Measurements from ENCODE around the gene KLHL13. TPM values are rescaled to one million over a fixed set of nuclear protein-coding genes. Genes with fewer than 3 reads are reported as not detected.

KLHL13 gene
- total RNA-seq, 1 donor from 2014 or later: 5.6 TPM

DNA sequence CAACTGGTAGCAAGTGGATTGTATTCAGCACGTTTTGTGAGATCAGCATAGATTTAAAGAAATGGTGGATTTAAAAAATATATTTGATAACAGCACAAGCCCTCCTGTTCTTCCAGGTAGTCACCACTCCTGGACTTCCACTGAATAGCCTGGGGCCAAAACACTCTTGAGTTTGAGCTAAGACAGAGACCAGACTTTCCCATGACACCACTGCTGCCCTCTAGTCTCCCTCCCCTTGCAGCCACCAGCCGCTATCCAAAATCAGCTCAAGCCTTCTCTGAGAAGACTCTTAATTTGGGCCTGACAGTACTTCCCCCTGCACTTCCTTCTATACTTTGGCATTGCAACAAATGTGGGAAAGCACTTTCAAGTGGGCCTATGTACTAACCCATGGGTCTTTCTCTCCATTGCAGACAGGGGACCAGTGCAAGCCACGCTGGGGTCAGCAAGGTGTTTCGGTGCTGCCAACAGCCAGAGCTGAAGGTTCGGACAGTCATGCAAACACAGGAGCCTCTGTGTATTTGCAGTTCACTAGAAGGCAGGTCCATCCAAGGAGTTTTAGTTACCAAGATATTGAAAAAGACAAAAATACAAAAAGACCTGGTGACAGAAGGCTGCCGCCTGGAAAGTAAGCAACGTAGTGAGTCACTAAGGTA is 40.5 kb upstream of the KLHL13 start:
- Mint-ChIP-seq H3K36me3 (ENCODE audit: low read depth, unreplicated experiment) (no peaks in the 10 kb centered on the region), H3K4me1 (ENCODE audit: low read depth, unreplicated experiment) (no peaks in the 10 kb centered on the region), H3K4me3 (ENCODE audit: unreplicated experiment) (no peak overlapping the region), H3K27me3 (ENCODE audit: low read depth, unreplicated experiment) (no peaks in the 10 kb centered on the region), H3K27ac (ENCODE audit: unreplicated experiment) (no peak overlapping the region), H3K9me3 (ENCODE audit: unreplicated experiment) (no peaks in the 10 kb centered on the region)
- H3K79me2 ChIP-seq (ENCODE audit: insufficient read depth, low read length): no peaks in the 10 kb centered on the region
- no peak overlapping the region for H2AFZ ChIP-seq (ENCODE audit: low read depth, low read length)
- no peak overlapping the region for H3K27ac ChIP-seq (ENCODE audit: low read depth, low read length)
- no peak overlapping the region for H3K4me3 ChIP-seq (ENCODE audit: insufficient read depth, low read depth, low read length)
- H3K4me1 ChIP-seq (ENCODE audit: insufficient read depth, low read length): no peaks in the 10 kb centered on the region
- no peaks in the 10 kb centered on the region for H4K20me1 ChIP-seq (ENCODE audit: insufficient read depth, low read length)
- H3K9me3 ChIP-seq (ENCODE audit: insufficient read depth, low read depth, low read length): no peaks in the 10 kb centered on the region
- no peaks in the 10 kb centered on the region for H3K27me3 ChIP-seq (ENCODE audit: insufficient read depth, low read length)
- no peak overlapping the region for H3K9ac ChIP-seq (ENCODE audit: low read length)
- FAIRE-seq (no peak), DNase-seq (ENCODE audit: low read depth) (no peak)
- TF ChIP-seq, protein P1, sequence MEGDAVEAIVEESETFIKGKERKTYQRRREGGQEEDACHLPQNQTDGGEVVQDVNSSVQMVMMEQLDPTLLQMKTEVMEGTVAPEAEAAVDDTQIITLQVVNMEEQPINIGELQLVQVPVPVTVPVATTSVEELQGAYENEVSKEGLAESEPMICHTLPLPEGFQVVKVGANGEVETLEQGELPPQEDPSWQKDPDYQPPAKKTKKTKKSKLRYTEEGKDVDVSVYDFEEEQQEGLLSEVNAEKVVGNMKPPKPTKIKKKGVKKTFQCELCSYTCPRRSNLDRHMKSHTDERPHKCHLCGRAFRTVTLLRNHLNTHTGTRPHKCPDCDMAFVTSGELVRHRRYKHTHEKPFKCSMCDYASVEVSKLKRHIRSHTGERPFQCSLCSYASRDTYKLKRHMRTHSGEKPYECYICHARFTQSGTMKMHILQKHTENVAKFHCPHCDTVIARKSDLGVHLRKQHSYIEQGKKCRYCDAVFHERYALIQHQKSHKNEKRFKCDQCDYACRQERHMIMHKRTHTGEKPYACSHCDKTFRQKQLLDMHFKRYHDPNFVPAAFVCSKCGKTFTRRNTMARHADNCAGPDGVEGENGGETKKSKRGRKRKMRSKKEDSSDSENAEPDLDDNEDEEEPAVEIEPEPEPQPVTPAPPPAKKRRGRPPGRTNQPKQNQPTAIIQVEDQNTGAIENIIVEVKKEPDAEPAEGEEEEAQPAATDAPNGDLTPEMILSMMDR (IDR thresholded peaks at IDR 0.05; ENCODE audit: insufficient read depth, low read depth, low read length): no peak
- no peak for TF ChIP-seq EZH2 (IDR thresholded peaks at IDR 0.05; ENCODE audit: insufficient read depth, low read length)
- no peak overlapping the region for H3K4me2 ChIP-seq (ENCODE audit: low read length)
- no peaks in the 10 kb centered on the region for H3K36me3 ChIP-seq (ENCODE audit: insufficient read depth, low read length)

DNA sequence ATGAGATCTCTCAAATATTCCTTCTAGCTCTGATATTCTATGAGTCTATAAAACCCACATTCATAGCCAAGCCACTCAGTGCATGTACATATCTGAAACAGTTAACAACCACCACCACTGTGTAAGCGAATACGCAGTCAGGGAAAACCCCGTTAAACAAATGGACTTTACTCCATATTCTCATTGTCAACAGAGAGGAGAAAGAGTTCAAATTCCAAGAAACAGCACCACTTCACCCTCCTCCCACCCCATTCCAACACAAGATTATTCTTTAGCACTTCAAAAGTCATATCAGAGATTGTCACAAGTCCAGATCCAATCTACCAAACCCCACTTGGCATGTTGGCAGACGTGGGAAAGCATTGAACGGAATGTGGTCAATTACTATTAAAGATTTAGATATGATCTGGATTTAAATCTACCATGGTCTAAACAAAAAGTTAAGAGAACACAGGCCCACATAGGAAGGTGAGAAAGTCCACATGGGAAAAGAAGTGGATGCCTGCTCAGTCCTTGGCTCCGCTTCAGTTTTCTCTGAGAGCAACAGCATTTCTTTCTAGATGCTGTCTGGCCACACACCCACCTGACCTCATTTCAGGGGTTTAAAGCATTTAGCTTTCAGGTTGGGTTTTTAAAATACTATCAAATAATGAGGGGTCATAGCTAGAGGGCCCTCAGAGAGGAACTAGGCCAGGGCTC is 39.8 kb upstream of the KLHL13 start:
- no peak overlapping the region for H3K4me3 ChIP-seq (ENCODE audit: insufficient read depth, low read depth, low read length)
- Mint-ChIP-seq H3K27ac (ENCODE audit: unreplicated experiment) (no peak overlapping the region), H3K4me3 (ENCODE audit: unreplicated experiment) (no peak overlapping the region), H3K4me1 (ENCODE audit: low read depth, unreplicated experiment) (no peaks in the 10 kb centered on the region), H3K27me3 (ENCODE audit: low read depth, unreplicated experiment) (no peaks in the 10 kb centered on the region), H3K9me3 (ENCODE audit: unreplicated experiment) (no peaks in the 10 kb centered on the region), H3K36me3 (ENCODE audit: low read depth, unreplicated experiment) (no peaks in the 10 kb centered on the region)
- no peaks in the 10 kb centered on the region for H3K36me3 ChIP-seq (ENCODE audit: insufficient read depth, low read length)
- H3K9ac ChIP-seq (ENCODE audit: low read length): no peak overlapping the region
- H3K27ac ChIP-seq (ENCODE audit: low read depth, low read length): no peak overlapping the region
- no peak for DNase-seq (ENCODE audit: low read depth)
- H3K4me1 ChIP-seq (ENCODE audit: insufficient read depth, low read length): no peaks in the 10 kb centered on the region
- no peaks in the 10 kb centered on the region for H3K27me3 ChIP-seq (ENCODE audit: insufficient read depth, low read length)
- no peak for FAIRE-seq
- no peaks in the 10 kb centered on the region for H4K20me1 ChIP-seq (ENCODE audit: insufficient read depth, low read length)
- no peak overlapping the region for H2AFZ ChIP-seq (ENCODE audit: low read depth, low read length)
- TF ChIP-seq, protein P1 (IDR thresholded peaks at IDR 0.05; ENCODE audit: insufficient read depth, low read depth, low read length): no peak
- TF ChIP-seq EZH2 (IDR thresholded peaks at IDR 0.05; ENCODE audit: insufficient read depth, low read length): no peak
- no peaks in the 10 kb centered on the region for H3K79me2 ChIP-seq (ENCODE audit: insufficient read depth, low read length)
- no peak overlapping the region for H3K4me2 ChIP-seq (ENCODE audit: low read length)
- no peaks in the 10 kb centered on the region for H3K9me3 ChIP-seq (ENCODE audit: insufficient read depth, low read depth, low read length)

DNA sequence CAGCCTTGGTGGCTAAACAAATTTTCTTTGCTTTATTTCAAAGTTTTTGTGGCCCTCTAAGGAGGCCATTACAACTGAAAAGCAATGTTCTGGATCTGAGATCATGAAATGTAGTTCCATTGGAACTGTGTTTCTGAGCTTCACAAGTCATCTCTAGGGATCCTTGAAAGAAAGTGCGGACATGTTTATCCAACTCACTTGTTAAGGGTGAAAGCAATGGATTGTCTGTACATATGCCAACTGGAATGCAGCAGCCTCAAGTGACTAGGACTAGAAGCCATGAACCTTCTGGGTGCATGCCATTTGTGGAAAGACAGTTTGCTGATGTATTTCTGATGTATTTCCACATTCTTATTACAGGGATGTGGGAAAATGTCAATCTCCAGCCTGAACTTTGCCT is 36.7 kb upstream of the KLHL13 start:
- no peaks in the 10 kb centered on the region for H3K36me3 Mint-ChIP-seq (ENCODE audit: low read depth, unreplicated experiment)

More for the DNA sequence above, 36.7 kb upstream of the KLHL13 start:
- FAIRE-seq (no peak), DNase-seq (ENCODE audit: low read depth) (no peak)
- H3K4me1 ChIP-seq (ENCODE audit: insufficient read depth, low read length): no peaks in the 10 kb centered on the region
- Mint-ChIP-seq H3K9me3 (ENCODE audit: unreplicated experiment) (no peaks in the 10 kb centered on the region), H3K27me3 (ENCODE audit: low read depth, unreplicated experiment) (no peaks in the 10 kb centered on the region), H3K4me1 (ENCODE audit: low read depth, unreplicated experiment) (no peaks in the 10 kb centered on the region), H3K27ac (ENCODE audit: unreplicated experiment) (no peak overlapping the region), H3K4me3 (ENCODE audit: unreplicated experiment) (no peak overlapping the region)
- TF ChIP-seq, protein P1 (IDR thresholded peaks at IDR 0.05; ENCODE audit: insufficient read depth, low read depth, low read length): no peak
- TF ChIP-seq EZH2 (IDR thresholded peaks at IDR 0.05; ENCODE audit: insufficient read depth, low read length): no peak
- H3K27me3 ChIP-seq (ENCODE audit: insufficient read depth, low read length): no peaks in the 10 kb centered on the region
- H3K9me3 ChIP-seq (ENCODE audit: insufficient read depth, low read depth, low read length): no peaks in the 10 kb centered on the region
- H3K79me2 ChIP-seq (ENCODE audit: insufficient read depth, low read length): no peaks in the 10 kb centered on the region
- H4K20me1 ChIP-seq (ENCODE audit: insufficient read depth, low read length): no peaks in the 10 kb centered on the region
- no peak overlapping the region for H3K4me2 ChIP-seq (ENCODE audit: low read length)
- no peaks in the 10 kb centered on the region for H3K36me3 ChIP-seq (ENCODE audit: insufficient read depth, low read length)
- H3K4me3 ChIP-seq (ENCODE audit: insufficient read depth, low read depth, low read length): no peak overlapping the region
- no peak overlapping the region for H2AFZ ChIP-seq (ENCODE audit: low read depth, low read length)
- no peak overlapping the region for H3K9ac ChIP-seq (ENCODE audit: low read length)
- no peak overlapping the region for H3K27ac ChIP-seq (ENCODE audit: low read depth, low read length)
